Measurements from ENCODE around the gene SPRYD4. TPM values are rescaled to one million over a fixed set of nuclear protein-coding genes. Genes with fewer than 3 reads are reported as not detected.
"Not testable (repeated sequence)": the region's sequence is repeated elsewhere in the genome, so short reads cannot be mapped to it uniquely, and the experiment has no call there.

The SPRYD4 gene
- 1.8 TPM for polyA plus RNA-seq (2012; ENCODE audit: low read depth, missing spikeins)

DNA sequence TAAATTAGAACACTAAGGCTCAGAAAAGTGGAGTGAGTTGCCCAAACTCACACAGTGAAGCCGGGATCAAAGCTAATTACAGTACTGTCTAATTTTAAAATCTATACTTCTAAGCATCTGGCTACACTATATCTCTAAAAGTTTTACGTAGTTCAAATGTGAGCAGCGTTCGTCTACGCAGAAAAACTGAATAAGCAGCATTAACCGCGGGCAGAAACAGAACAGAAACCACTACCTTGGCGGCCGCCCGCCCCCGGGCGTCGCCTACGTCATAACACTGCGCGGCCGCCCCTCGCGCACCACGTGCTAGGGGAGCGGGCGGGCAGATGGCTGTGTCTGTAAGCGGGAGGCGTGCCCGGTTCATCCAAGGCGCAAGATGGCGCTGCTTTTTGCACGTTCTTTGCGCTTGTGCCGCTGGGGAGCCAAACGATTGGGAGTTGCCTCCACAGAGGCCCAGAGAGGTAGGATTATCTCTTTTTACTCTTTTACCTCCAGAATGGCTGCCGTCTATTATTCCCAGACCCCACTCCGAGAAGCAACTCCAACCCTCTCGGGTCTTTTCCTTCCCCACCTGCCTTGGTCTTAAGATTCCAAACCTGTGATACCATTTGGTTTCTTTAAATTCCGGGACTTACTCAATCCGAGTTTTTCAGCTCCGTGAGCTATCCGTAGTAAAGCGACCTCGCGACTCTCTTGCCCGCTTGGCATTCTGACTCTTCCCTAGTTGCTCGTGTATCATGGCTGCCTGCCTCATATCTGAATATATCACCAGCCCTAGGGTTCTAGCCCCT lies at the start of gene SPRYD4:
TSS of gene SPRYD4 (plus strand) at position 363 of the 791 bp plus-strand sequence. CDS start at position 377, 14 bp downstream.
- peak; percentile 95 for TF ChIP-seq TAF1 (IDR thresholded peaks at IDR 0.05; ENCODE audit: low read depth, low read length)
- peak; percentile 41 for TF ChIP-seq PAX5 (IDR thresholded peaks at IDR 0.05; ENCODE audit: insufficient read depth, low read length, severe bottlenecking)
- peak; percentile 93 for TF ChIP-seq POLR2AphosphoS5 (IDR thresholded peaks at IDR 0.05; ENCODE audit: low read depth, low read length)
- TF ChIP-seq POU2F2 (IDR thresholded peaks at IDR 0.05; ENCODE audit: low read depth, low read length), result peak; percentile 83
- peak; percentile 72 for TF ChIP-seq SPI1 (IDR thresholded peaks at IDR 0.05; ENCODE audit: low read depth, low read length)
- peak; percentile 95 for TF ChIP-seq POLR2A (IDR thresholded peaks at IDR 0.05; ENCODE audit: low read depth, low read length)
- peak; percentile 84 for DNase-seq (ENCODE audit: insufficient read length, low spot score)
- FAIRE-seq, result peak; percentile 94

GRCh38 chr12:56420411-56420810 lies 48.0 kb upstream of the SPRYD4 start:
- DNase-seq (ENCODE audit: insufficient read length, low spot score) (no peak), FAIRE-seq (no peak)
- TF ChIP-seq POLR2AphosphoS5 (IDR thresholded peaks at IDR 0.05; ENCODE audit: low read depth, low read length) (no peak), POU2F2 (IDR thresholded peaks at IDR 0.05; ENCODE audit: low read depth, low read length) (no peak), SPI1 (IDR thresholded peaks at IDR 0.05; ENCODE audit: low read depth, low read length) (no peak), PAX5 (IDR thresholded peaks at IDR 0.05; ENCODE audit: insufficient read depth, low read length, severe bottlenecking) (no peak), POLR2A (IDR thresholded peaks at IDR 0.05; ENCODE audit: low read depth, low read length) (no peak), TAF1 (IDR thresholded peaks at IDR 0.05; ENCODE audit: low read depth, low read length) (no peak)

DNA sequence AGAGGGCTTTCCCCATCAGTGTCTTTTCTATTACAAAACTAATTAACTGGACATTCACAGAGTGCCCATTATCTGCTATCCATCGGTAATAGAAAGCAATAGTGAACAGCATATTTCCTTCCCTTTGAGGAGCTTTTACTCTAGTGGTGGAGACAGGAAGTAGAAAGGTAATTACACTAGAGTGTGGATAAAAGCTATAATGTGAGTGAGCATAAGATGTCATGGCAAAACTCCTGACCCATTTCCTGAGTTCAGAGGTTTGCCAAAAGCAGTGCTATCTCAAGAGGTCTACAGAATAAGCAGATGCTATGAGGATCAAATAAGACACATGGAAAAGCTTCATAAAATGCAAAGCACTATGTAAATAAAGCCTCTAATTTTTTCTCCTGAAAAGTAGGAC lies 43.2 kb upstream of the SPRYD4 start:
- DNase-seq (ENCODE audit: insufficient read length, low spot score) (no peak), FAIRE-seq (no peak)
- TF ChIP-seq POU2F2 (IDR thresholded peaks at IDR 0.05; ENCODE audit: low read depth, low read length) (no peak), PAX5 (IDR thresholded peaks at IDR 0.05; ENCODE audit: insufficient read depth, low read length, severe bottlenecking) (no peak), POLR2A (IDR thresholded peaks at IDR 0.05; ENCODE audit: low read depth, low read length) (no peak)

DNA sequence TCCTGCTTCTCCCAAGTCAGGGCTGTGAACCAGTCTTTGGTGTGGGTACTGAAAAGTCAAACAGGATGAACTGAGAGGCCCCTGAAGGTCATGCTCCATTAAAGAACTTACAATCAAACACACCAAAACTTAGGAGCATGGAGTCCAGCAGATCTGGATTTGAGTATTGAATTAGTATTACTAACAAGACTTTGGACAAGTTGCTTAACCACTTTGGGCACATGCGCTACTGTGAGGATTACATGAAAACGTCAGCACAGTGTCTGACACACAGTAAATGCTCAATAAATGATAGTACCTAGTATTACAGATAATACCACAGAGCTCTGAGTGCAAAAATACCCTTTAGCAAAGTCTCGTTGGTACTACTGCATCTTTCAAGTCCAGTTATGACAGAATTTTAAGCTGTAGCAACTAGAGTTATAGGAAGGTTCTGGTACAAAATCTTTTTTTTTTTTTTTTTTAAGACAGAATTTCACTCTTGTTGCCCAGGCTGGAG lies 42.4 kb upstream of the SPRYD4 start:
- FAIRE-seq (no peak), DNase-seq (ENCODE audit: insufficient read length, low spot score) (no peak)

GRCh38 chr12:56431288-56431687 lies 37.1 kb upstream of the SPRYD4 start:
- TF ChIP-seq PAX5 (IDR thresholded peaks at IDR 0.05; ENCODE audit: insufficient read depth, low read length, severe bottlenecking), result no peak
- TF ChIP-seq POLR2A (IDR thresholded peaks at IDR 0.05; ENCODE audit: low read depth, low read length), result no peak
- TF ChIP-seq SPI1 (IDR thresholded peaks at IDR 0.05; ENCODE audit: low read depth, low read length), result no peak
- no peak for DNase-seq (ENCODE audit: insufficient read length, low spot score)
- FAIRE-seq, result no peak

More for the DNA sequence above, 42.4 kb upstream of the SPRYD4 start:
- TF ChIP-seq SPI1 (IDR thresholded peaks at IDR 0.05; ENCODE audit: low read depth, low read length) (no peak), PAX5 (IDR thresholded peaks at IDR 0.05; ENCODE audit: insufficient read depth, low read length, severe bottlenecking) (no peak), TAF1 (IDR thresholded peaks at IDR 0.05; ENCODE audit: low read depth, low read length) (no peak), POLR2AphosphoS5 (IDR thresholded peaks at IDR 0.05; ENCODE audit: low read depth, low read length) (no peak), POLR2A (IDR thresholded peaks at IDR 0.05; ENCODE audit: low read depth, low read length) (no peak), POU2F2 (IDR thresholded peaks at IDR 0.05; ENCODE audit: low read depth, low read length) (no peak)

DNA sequence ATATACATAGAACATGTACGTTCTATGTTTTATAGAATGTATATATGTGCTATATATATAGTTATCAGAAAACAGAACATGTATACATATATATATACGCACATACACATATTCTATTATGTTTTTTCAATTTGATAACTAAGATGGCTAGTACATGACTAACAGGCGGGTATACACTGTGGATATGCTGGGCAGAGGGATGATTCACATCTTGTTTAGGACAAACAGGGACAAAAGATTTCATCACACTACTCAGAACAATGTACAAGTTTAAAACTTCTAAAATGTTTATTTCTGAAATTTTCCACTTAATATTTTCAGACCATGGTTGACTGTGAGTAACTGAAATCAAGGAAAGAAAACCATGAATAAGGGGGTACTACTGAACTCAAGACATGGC lies 36.5 kb upstream of the SPRYD4 start:
- FAIRE-seq (no peak), DNase-seq (ENCODE audit: insufficient read length, low spot score) (no peak)
- no peak for TF ChIP-seq TAF1 (IDR thresholded peaks at IDR 0.05; ENCODE audit: low read depth, low read length)
- TF ChIP-seq POLR2AphosphoS5 (IDR thresholded peaks at IDR 0.05; ENCODE audit: low read depth, low read length), result no peak
- TF ChIP-seq SPI1 (IDR thresholded peaks at IDR 0.05; ENCODE audit: low read depth, low read length), result no peak
- TF ChIP-seq PAX5 (IDR thresholded peaks at IDR 0.05; ENCODE audit: insufficient read depth, low read length, severe bottlenecking), result no peak
- no peak for TF ChIP-seq POLR2A (IDR thresholded peaks at IDR 0.05; ENCODE audit: low read depth, low read length)
- TF ChIP-seq POU2F2 (IDR thresholded peaks at IDR 0.05; ENCODE audit: low read depth, low read length), result no peak

GRCh38 chr12:56434828-56435227 lies 33.5 kb upstream of the SPRYD4 start:
- no peak for TF ChIP-seq SPI1 (IDR thresholded peaks at IDR 0.05; ENCODE audit: low read depth, low read length)
- TF ChIP-seq PAX5 (IDR thresholded peaks at IDR 0.05; ENCODE audit: insufficient read depth, low read length, severe bottlenecking), result no peak
- no peak for TF ChIP-seq TAF1 (IDR thresholded peaks at IDR 0.05; ENCODE audit: low read depth, low read length)
- TF ChIP-seq POLR2AphosphoS5 (IDR thresholded peaks at IDR 0.05; ENCODE audit: low read depth, low read length), result no peak
- TF ChIP-seq POU2F2 (IDR thresholded peaks at IDR 0.05; ENCODE audit: low read depth, low read length), result no peak
- TF ChIP-seq POLR2A (IDR thresholded peaks at IDR 0.05; ENCODE audit: low read depth, low read length), result no peak
- FAIRE-seq, result no peak
- no peak for DNase-seq (ENCODE audit: insufficient read length, low spot score)

GRCh38 chr12:56437430-56438176 lies 30.8 kb upstream of the SPRYD4 start:
- no peak for FAIRE-seq
- TF ChIP-seq POU2F2 (IDR thresholded peaks at IDR 0.05; ENCODE audit: low read depth, low read length) (no peak), TAF1 (IDR thresholded peaks at IDR 0.05; ENCODE audit: low read depth, low read length) (no peak), PAX5 (IDR thresholded peaks at IDR 0.05; ENCODE audit: insufficient read depth, low read length, severe bottlenecking) (no peak), SPI1 (IDR thresholded peaks at IDR 0.05; ENCODE audit: low read depth, low read length) (no peak), POLR2A (IDR thresholded peaks at IDR 0.05; ENCODE audit: low read depth, low read length) (no peak), POLR2AphosphoS5 (IDR thresholded peaks at IDR 0.05; ENCODE audit: low read depth, low read length) (no peak)

GRCh38 chr12:56443208-56443607 lies 25.2 kb upstream of the SPRYD4 start:
- not testable (repeated sequence) for FAIRE-seq

More at GRCh38 chr12:56437430-56438176, 30.8 kb upstream of the SPRYD4 start:
- no peak for DNase-seq (ENCODE audit: insufficient read length, low spot score)

More at GRCh38 chr12:56443208-56443607, 25.2 kb upstream of the SPRYD4 start:
- DNase-seq (ENCODE audit: insufficient read length, low spot score), result not testable (repeated sequence)
